CD4-positive, alpha-beta T cell treated with Interleukin-12 subunit alpha and Interleukin-12 subunit beta, for 1 hour (primary cell): Measurements from ENCODE around the gene SCARB2.

Source experiments
- DNase-seq: peaks from one replicate; pipeline ENCODE4 v3.0.0-alpha.2; 2020

SCARB2 gene

GRCh38 chr4:76144546-76144945 is 69.1 kb downstream of the SCARB2 start:
- no peak for DNase-seq

- DNase-seq = no peak
These were observed 72.4 kb downstream of the SCARB2 start for GRCh38 chr4:76141241-76141640.

- no peak for DNase-seq
These were observed 85.9 kb downstream of the SCARB2 start for GRCh38 chr4:76127754-76128153.

- no peak for DNase-seq
These were observed 87.8 kb downstream of the SCARB2 start for GRCh38 chr4:76125816-76126215.

GRCh38 chr4:76120199-76120598 is 93.4 kb downstream of the SCARB2 start:
- DNase-seq = no peak

- DNase-seq = no peak
These were observed 96.1 kb downstream of the SCARB2 start for GRCh38 chr4:76117536-76117935.

- DNase-seq = no peak
These were observed 96.8 kb downstream of the SCARB2 start for GRCh38 chr4:76116821-76117220.
